Effector memory CD4-positive, alpha-beta T cell (primary cell): Measurements from ENCODE around the gene SLC7A8.

ENCODE experiments used
- DNase-seq, 3 donors: peaks; one replicate each; pipeline ENCODE4 v3.0.0-alpha.2; 2020
- H3K27ac ChIP-seq: 2 replicates; pipeline ENCODE4 v1.7.0; 2013; ENCODE audit warnings: mild to moderate bottlenecking, low read length, moderate library complexity; ENCODE audit not compliant: insufficient read depth, poor library complexity, severe bottlenecking
- H3K27me3 ChIP-seq: replicated peaks from 2 replicates; pipeline ENCODE4 v1.7.0; 2013; ENCODE audit warnings: mild to moderate bottlenecking, low read length; ENCODE audit not compliant: insufficient read depth, control insufficient read depth, poor library complexity, severe bottlenecking
- H3K36me3 ChIP-seq: 2 replicates; pipeline ENCODE4 v1.7.0; 2013; ENCODE audit warnings: mild to moderate bottlenecking, low read length, moderate library complexity; ENCODE audit not compliant: control insufficient read depth, insufficient read depth
- H3K4me1 ChIP-seq: 2 replicates; pipeline ENCODE4 v1.7.0; 2013; ENCODE audit warnings: low read length, mild to moderate bottlenecking; ENCODE audit not compliant: control insufficient read depth, insufficient read depth, poor library complexity, severe bottlenecking
- H3K4me3 ChIP-seq: 2 replicates; pipeline ENCODE4 v1.7.0; 2013; ENCODE audit warnings: low read length, low read depth, mild to moderate bottlenecking; ENCODE audit not compliant: insufficient read depth, poor library complexity, severe bottlenecking
- H3K9me3 ChIP-seq: 2 replicates; pipeline ENCODE4 v1.7.0; 2013; ENCODE audit warnings: mild to moderate bottlenecking, low read length, moderate library complexity; ENCODE audit not compliant: control insufficient read depth

SLC7A8 gene

DNA sequence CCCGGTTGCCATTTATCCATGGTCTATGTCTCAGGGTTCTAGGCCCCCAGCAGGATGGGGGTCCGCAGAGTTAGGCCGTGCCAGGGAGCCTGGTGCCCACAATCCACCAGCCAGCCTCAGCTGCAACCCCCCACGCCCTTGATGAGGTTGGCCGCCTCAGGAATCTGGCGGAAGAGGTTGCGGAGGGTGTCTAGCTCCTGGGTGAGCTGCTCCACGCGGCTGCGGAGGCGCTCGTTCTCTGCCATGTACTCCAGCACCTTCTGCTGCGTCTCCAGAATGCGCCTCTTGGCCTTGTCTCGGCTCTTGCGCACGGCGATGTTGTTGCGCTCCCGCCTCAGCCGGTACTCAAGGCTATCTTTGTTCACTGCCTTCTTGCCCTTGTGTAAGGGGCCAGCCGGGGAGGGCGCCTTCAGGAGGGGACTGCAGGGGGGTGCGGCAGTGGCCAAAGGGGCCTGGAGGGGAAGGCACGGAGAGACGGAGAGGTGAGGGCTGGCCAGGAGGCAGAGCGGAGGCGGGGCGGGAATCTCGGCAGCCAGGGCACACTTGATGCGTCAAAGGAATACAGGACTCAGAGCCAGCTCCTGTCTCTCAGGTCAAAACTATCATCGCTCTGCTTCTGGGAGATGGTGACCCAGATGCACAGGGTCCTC lies 66.0 kb downstream of the SLC7A8 start:
- no peaks in the 10 kb centered on the region for H3K27me3 ChIP-seq
- no peaks in the 10 kb centered on the region for H3K9me3 ChIP-seq
- peaks cover 44% of the 10 kb centered on the region for H3K4me1 ChIP-seq
- H3K4me3 ChIP-seq, result no peak overlapping the region
- H3K36me3 ChIP-seq, result no peaks in the 10 kb centered on the region
- no peak for DNase-seq
- no peak overlapping the region for H3K27ac ChIP-seq

DNA sequence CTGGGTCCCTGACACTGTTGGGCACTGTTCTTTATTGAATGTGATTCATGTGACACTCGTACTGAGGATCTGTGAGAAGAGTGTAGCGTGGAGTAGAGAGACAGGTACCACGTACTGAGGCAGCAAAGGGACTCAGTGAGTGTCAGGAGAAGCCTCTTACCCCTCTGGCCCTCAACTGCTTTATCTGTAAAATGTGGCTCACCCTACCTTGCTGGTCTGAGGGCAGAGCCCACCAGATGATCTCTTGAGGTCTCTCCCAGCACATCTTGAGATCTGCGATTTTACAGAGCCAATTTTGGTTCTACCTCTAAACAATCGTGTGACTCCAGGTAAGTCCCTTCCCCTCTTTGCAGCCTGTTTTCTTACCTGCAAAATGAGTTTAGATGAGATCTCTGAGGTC lies 67.5 kb downstream of the SLC7A8 start:
- Histone ChIP-seq H3K36me3 (no peaks in the 10 kb centered on the region), H3K4me3 (no peak overlapping the region), H3K27me3 (no peaks in the 10 kb centered on the region), H3K9me3 (no peaks in the 10 kb centered on the region), H3K4me1 (peaks cover 38% of the 10 kb centered on the region), H3K27ac (no peak overlapping the region)
- DNase-seq, result no peak

DNA sequence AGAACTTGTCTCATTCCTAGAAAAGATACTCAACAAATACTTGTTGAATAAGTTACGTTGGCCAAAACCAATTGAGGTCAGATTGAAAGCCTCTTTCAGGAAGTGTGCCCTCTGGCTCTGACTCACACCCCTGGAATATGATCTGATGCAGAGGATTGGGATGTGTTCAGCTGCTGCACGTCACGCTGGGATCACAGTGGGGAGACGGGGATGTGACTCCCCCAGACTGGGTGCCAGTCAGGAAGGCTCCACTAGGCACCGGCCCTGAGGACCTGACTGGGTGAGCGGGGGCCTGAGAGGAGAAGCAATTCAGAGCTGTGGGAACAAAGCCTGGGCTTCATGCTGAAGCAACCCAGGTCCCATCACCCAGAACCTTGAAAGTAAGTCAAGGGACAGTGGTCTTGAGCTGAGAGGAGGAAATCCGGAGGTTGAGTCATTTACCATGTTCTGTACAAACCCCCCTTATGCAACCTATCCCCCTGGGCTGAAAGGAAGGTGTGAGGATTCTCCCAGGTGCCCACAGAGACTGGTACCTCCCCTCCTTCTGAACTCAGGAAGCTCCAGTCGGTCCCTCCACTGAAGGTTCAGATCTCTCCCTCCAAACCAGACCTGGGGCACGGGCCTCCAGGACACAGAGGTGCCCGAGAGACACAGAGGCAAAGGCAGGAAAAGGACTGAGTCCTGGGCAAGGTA lies 68.3 kb downstream of the SLC7A8 start:
- Histone ChIP-seq H3K27me3 (no peaks in the 10 kb centered on the region), H3K9me3 (no peaks in the 10 kb centered on the region), H3K36me3 (no peaks in the 10 kb centered on the region), H3K4me1 (peaks cover 30% of the 10 kb centered on the region), H3K4me3 (no peak overlapping the region), H3K27ac (no peak overlapping the region)
- no peak for DNase-seq

DNA sequence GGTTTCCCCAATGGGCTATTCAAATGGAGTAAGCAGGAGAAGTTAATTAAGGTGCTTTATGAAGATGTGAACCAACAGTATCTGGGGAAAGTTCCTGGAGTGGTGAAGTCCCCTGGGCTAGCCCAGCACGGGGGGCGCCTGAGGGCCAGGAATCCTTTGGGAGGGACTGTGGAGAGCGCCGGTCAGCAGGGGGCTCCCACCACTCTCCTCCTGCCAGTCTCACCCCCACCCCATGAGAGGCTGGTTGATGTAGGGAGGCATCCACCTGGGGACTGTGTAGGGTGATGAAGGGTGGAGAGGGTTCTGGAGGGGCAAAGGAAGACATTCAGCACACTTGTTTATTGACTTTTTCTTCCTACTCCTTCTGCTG lies 68.8 kb downstream of the SLC7A8 start:
- DNase-seq, result no peak
- no peaks in the 10 kb centered on the region for H3K36me3 ChIP-seq
- no peaks in the 10 kb centered on the region for H3K27me3 ChIP-seq
- H3K4me1 ChIP-seq, result peaks cover 25% of the 10 kb centered on the region
- no peak overlapping the region for H3K4me3 ChIP-seq
- H3K9me3 ChIP-seq, result no peaks in the 10 kb centered on the region
- H3K27ac ChIP-seq, result no peak overlapping the region

DNA sequence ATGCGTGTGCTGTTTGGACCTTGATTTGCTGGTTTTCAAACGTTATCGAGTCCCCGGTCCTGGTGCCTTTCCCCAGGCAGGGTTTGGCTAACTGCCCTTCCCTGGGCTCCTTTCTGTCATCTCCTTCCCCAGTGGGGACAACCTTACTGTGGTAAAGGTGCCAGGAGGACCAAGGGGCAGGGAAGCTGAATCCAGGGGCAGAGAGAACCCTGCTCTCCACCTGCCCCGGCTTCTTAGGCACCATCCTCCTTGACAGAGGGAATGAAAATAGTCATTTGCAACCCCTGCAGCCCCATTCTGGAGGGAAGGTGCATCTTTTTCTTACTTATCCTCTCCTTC lies 69.4 kb downstream of the SLC7A8 start:
- no peak overlapping the region for H3K27ac ChIP-seq
- no peaks in the 10 kb centered on the region for H3K27me3 ChIP-seq
- no peaks in the 10 kb centered on the region for H3K36me3 ChIP-seq
- no peak for DNase-seq
- peaks cover 19% of the 10 kb centered on the region for H3K4me1 ChIP-seq
- H3K9me3 ChIP-seq, result no peaks in the 10 kb centered on the region
- H3K4me3 ChIP-seq, result no peak overlapping the region

DNA sequence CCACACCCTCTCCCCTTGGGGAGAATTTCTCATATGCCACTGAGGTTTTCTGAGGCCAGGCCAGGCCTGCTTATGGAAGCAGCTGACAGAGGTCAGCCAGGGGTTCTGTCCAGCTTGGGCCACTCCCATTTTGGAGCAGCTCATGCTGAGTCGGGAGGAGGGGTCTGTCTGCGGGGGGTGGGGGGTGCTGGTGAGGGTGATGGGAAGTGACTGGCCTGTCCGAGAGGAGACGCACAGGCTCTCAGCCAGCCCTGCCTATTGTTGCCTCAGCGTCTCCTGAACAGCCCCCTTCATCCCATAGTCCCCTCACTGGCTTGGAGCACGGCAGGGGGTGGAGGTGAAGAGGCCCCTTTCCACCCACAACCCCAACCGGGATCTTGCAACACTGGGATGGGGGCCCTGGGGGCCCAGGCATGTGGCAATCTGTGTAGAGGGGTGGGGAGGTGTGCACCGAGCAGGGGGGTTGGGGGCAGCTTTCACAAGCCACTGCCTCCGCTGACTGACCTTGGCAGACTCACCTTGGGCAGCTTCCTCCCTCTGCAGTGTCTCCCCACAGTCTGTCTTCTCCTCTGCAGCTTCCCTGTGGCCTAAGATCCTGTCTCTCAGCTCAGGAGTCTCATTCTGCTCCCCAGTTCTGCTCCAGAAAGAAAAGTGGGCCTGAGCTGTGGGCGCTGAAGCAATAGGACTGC lies 69.9 kb downstream of the SLC7A8 start:
- peaks cover 14% of the 10 kb centered on the region for H3K4me1 ChIP-seq
- DNase-seq, result no peak
- H3K27ac ChIP-seq, result no peak overlapping the region
- H3K36me3 ChIP-seq, result no peaks in the 10 kb centered on the region
- no peaks in the 10 kb centered on the region for H3K9me3 ChIP-seq
- no peaks in the 10 kb centered on the region for H3K27me3 ChIP-seq
- H3K4me3 ChIP-seq, result no peak overlapping the region

DNA sequence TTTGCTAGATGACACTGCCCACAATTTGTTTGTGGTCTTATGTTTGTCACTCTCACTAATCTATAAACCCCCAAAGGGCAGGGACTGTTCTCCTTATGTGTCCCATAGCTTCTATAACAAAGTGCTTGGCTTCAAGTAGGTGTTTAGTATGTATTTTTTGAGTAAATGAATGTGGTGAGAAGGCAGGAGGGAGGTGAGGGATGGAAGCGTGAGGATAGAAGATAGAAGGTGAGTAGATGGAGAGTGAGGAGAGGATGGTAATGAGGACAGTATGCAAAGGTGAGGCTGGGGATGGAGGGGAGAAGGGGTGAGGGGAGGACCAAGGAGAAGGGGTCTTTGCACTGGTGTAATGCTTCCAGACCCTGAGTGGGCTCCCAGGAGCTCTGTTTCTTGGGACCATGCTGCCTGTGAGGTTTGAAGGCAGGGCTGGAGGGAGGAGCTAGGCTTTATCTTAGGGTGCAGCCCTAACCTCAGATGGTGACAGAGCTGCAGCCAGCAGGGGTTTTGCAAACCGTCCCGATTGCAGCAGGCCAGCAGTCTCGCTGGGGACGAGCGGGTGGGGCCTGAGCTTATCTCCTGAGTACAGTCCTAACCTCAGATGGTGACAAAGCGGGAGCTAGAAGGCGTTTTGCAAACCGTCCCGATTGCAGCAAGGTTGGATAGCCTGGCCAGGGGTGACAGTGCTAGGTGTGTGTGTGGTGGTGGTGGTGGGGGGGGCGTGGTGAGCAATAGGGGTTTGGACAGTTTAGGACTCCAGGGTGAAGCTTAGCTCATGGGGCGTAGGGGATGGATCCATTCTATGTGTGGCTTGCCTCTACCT lies 70.9 kb downstream of the SLC7A8 start:
- H3K27me3 ChIP-seq, result no peaks in the 10 kb centered on the region
- H3K4me3 ChIP-seq, result no peak overlapping the region

DNA sequence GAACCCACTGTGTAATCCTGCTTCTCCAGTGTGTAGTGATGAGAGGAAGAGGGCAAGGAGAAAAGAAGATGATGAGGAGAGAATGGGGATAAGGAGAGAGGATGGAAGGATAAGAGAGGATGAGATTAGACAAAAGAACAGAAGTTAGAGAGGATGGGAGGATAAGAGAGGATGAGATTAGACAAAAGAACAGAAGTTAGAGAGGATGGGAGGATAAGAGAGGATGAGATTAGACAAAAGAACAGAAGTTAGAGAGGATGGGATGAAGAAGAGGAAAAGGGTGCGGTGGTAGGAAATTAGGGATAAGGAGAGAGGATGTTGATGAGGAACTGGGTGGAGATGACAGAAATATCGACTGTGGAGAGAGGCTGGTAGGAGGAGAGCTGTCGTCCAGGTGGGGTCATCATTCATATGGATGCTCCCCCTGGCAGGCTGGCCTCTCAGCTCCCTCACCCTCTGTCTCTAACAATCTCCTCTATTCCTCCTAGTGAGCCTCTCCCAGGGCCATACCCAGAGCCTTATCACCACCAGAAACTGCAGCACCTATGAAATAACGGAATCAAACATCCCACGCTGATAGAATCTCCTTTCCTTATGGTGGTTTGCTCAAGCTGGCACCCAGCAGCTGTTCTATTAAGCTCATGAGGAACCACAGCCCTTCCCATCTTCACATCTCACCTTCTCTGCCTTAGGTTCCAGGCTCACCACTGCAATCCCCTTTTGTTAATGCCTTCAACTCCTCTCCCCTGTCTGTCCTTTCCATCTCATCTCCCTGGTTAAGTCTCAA lies 72.7 kb downstream of the SLC7A8 start:
- Histone ChIP-seq H3K36me3 (no peaks in the 10 kb centered on the region), H3K27ac (no peak overlapping the region), H3K27me3 (no peaks in the 10 kb centered on the region), H3K9me3 (no peaks in the 10 kb centered on the region), H3K4me1 (no peaks in the 10 kb centered on the region), H3K4me3 (no peak overlapping the region)
- DNase-seq, result no peak

More for the DNA sequence above, 70.9 kb downstream of the SLC7A8 start:
- H3K27ac ChIP-seq, result no peak overlapping the region
- H3K9me3 ChIP-seq, result no peaks in the 10 kb centered on the region
- H3K36me3 ChIP-seq, result no peaks in the 10 kb centered on the region
- DNase-seq, result no peak
- H3K4me1 ChIP-seq, result peaks cover 4% of the 10 kb centered on the region

DNA sequence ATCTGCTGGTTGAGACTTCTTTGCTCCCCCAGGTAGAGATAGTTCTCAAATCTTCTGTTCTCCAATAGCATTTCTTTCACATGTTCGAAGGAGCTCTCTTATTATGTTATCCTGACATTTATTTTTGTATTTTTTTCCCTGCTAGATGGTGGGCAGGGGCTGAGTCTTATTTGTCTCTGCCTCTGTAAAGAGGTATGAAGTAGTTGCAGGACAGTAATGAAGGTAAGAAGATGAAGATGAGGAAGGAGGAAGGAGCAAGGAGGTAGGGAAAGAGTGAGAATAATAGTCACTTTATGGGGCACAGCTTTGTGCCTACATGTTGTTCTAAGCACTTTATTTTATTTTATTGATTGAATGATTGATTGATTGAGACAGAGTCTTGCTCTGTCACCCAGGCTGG lies 73.7 kb downstream of the SLC7A8 start:
- Histone ChIP-seq H3K27me3 (no peaks in the 10 kb centered on the region), H3K9me3 (no peaks in the 10 kb centered on the region), H3K27ac (no peak overlapping the region), H3K4me3 (no peak overlapping the region), H3K36me3 (no peaks in the 10 kb centered on the region), H3K4me1 (no peaks in the 10 kb centered on the region)
- no peak for DNase-seq
